Suppressor macrophage (primary cell): ENCODE data around the gene CCDC27.
"Not testable (repeated sequence)": the region's sequence is repeated elsewhere in the genome, so short reads cannot be mapped to it uniquely, and the experiment has no call there.

Source experiments
- DNase-seq, 4 experiments: peaks; one replicate each; pipeline ENCODE4 v3.0.0-alpha.2; 2020 to 2022

CCDC27 gene

DNA sequence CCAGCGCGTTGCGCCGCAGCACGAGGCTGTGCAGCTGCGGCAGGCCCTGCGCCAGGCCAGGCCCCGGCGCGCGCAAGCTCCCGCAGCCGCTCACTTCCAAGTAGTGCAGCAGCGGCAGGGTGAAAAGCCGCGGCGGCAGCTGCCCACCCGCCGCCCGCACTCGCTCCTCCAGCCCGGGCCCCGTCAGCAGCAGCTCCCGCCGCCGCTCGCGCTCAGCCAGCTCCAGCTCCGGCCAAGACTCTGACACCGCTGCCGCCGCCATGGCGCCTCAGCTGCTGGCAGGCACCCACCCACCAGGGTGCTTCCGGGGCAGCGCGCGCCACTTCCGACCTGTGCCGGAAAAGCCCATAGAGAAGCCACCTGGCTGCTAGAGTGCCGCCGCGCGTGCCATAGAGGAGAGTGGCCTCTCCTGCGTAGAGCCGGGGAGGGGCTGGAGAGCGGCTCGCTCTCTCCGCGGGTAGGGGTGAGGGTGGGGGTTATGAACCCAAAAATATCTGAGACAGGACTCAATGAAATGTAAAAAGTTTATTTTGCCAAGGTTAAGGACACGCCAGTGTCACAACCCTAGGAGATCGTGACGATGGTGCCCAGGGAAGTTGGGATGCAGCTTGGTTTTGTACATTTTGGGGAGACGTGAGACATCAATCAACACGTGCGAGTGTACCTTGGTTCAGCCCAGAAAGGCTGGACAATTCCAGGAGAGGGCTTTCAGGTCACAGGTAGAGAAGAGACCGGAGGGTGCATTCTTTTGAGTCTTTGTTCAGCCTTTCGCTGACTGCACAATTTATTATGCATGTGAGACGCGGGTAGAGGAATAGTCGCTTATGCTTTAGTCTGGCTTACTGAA, 44.2 kb downstream of the CCDC27 start, which contains the start of gene LRRC47:
Gene LRRC47, minus strand, starts transcription at position 284 of the 847 bp plus-strand sequence. Its CDS starts 22 bp downstream, at position 262.
- peak; percentile 93 to 96 (median 95) for DNase-seq

- peak in 2 of 4 experiments; percentile 46 to 48 for DNase-seq
These were observed 47.9 kb downstream of the CCDC27 start for GRCh38 chr1:3799976-3800685.

DNA sequence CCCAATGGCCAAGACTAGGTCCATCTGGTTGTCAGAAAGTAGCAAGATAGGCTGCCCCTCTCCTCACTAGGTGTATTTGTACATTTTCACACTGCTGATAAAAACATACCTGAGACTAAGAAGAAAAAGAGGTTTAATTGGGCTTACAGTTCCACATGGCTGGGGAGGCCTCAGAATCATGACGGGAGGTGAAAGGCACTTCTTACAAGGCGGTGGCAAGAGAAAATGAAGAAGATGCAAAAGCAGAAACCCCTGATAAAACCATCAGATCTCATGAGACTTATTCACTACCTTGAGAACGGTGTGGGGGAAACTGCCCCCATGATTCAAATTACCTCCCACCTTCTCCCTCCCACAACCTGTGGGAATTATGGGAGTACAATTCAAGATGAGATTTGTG, 48.5 kb downstream of the CCDC27 start:
- not testable (repeated sequence) for DNase-seq

DNA sequence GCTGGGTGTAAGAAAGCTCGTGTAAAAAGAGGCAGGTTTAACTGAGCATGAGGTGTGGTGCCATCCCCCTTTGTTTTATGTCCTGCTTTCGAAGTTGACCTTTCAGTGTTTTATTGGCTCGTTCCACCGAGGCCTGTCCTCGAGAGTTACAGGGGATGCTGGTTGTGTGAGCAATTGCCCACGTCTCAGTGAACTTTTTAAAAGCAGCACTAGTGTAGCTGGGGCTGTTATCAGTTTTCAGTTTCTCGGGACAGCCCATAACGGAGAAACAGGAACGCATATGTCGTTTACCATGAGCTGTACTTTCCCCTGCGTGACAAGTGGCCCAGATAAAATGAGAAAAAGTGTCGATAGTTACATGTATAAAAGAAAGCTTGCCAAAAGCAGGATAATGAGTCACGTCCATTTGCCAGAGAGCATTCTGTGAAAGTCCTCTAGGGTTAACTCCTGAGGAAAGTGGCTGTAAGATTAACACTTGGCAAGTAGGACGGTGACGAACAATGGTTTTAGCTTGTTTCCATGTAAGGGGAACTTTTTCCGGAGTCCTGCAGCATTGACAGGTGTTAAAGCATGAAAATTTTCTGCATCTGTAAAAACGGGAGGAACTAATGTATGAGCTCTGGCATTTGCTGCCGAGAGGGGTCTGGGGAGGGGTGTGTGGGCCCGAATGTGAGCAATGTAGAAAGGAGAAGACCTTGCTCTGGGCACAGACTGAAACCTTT, 51.8 kb downstream of the CCDC27 start:
- DNase-seq = no peak

DNA sequence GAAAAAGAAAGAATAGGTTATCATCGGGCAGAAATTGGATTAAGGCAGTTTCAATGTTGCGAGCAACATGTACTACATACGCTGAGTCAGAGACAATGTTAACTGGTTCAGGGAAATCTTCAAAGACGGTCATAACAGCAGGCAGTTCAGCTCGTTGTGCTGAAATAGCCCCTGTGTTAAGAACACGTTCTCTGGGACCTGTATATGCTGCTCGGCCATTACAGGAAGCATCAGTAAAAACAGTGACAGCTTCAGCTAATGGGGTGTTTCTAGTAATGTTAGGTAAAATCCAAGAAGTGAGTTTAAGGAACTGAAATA, 52.3 kb downstream of the CCDC27 start:
- DNase-seq = not testable (repeated sequence)

DNA sequence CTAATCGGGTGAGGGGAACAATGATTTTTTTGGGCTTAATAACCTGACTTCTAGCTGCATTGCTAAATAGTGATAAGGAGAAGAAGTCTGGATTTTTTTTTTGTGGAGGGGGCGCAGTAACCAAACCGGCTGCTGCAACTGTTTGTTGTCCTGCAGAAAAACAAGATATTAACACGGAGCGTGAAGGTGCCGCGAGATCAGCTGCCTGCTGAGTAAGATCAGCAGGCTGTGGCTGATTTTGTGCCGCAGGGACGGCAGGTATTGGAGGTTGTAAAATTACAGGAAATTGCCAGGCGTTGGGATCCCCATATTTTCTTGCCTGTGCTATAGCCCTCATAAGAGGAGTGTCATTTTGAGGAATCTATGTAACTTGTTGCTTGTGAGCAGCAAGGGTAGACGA, 52.8 kb downstream of the CCDC27 start:
- no peak for DNase-seq

- DNase-seq = no peak
These were observed 55.5 kb downstream of the CCDC27 start for GRCh38 chr1:3807769-3808168.

- DNase-seq = no peak
These were observed 57.4 kb downstream of the CCDC27 start for GRCh38 chr1:3809680-3810079.

DNA sequence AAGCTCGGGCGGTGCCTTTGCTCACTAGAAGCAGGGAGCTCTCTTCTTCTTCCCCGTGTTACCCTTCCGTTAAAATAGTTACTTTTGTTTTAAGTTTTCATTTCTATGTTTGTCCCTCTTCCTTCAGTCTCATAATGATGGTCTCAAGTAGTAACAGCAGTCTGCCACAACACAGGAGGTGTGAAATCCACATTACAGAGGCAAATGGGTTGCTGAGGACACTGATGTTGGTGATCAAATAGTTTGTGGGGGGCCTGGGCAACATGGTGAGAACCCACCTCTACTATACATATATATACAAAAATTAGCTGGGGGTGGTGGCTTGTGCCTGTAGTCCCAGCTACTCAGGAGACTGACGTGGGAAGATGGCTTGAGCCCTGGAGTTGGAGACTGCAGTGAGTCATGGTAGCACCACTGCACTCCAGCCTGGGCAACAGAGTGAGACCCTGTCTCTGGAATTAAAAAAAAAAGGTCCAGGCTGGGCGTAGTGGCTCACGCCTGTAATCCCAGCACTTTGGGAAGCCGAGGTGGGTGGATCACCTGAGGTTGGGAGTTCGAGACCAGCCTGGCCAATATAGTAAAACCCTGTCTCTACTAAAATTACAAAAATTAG, 58.0 kb downstream of the CCDC27 start:
- DNase-seq = not testable (repeated sequence)

DNA sequence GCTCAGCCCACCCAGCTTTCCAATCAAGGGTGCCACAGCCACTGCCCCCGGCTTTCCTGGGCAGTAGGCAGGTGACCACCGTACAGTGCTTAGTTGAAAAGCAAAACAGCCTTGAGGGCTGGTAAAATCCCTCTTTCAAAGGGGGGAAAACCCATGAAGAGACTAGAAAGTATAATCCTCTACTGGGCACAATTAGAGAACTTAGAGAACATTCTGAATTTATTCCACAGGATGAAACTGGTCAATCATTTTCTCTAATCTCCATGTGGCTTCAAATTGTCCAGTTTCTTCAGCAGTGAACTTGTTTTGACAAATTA, 59.3 kb downstream of the CCDC27 start:
- no peak for DNase-seq

DNA sequence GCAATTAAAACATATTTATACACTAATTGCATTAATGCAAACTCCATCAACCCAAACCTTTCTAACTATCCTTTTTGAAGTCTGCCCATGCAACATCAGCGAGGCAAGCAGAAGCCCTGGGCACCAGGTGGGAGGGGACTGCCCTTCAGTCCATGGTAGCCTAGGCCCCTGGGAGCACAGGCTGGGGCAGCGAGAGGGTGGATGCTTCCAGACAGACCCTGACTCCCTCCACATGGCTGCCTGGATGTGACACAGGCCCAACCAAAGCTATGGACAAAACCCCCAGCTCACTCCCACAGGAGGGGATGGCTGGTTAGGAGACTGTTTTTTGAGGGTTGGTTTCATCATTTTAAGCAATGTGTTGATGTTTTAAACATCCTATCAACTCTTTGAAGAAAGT, 61.8 kb downstream of the CCDC27 start:
- no peak for DNase-seq

GRCh38 chr1:3814771-3815561, 62.7 kb downstream of the CCDC27 start:
- no peak for DNase-seq

DNA sequence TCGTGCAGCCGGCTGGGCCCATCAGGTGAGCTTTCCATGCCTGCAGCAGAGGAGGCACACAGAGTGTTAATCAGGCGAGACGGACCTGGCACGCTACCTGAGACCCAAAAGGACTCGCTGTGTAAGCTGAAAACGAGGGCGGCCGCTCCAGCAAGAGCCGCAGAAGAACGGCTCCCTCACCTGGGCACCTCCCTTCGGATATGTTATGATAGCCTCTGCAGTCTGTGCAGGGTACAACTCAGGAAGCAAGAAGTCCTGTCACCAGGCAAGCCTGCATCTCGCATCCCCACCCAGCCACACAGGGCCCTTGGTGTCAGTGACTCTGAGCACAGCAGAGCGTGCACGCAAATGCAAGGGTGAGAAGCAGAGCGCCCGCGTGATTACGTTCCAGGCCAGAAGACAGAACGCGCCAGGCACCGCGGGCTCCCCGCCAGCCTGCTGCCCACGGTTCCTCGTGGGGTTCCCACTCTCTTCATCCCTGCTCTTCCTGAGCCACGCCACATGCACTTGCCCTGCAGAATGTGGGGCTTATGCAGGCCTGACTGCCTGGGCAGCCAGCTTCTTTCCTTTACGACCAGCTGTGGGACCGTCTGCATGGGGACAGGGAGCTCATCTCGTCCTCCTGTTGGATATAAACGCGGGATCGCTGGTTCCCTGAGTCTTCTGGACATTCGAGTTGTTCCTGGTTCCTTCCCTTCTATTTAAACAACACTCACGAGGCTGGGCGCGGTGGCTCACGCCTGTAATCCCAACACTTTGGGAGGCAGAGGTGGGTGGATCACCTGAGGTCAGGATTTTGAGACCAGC, 64.3 kb downstream of the CCDC27 start:
- no peak for DNase-seq

GRCh38 chr1:3817138-3817740, 65.0 kb downstream of the CCDC27 start:
- no peak for DNase-seq

DNA sequence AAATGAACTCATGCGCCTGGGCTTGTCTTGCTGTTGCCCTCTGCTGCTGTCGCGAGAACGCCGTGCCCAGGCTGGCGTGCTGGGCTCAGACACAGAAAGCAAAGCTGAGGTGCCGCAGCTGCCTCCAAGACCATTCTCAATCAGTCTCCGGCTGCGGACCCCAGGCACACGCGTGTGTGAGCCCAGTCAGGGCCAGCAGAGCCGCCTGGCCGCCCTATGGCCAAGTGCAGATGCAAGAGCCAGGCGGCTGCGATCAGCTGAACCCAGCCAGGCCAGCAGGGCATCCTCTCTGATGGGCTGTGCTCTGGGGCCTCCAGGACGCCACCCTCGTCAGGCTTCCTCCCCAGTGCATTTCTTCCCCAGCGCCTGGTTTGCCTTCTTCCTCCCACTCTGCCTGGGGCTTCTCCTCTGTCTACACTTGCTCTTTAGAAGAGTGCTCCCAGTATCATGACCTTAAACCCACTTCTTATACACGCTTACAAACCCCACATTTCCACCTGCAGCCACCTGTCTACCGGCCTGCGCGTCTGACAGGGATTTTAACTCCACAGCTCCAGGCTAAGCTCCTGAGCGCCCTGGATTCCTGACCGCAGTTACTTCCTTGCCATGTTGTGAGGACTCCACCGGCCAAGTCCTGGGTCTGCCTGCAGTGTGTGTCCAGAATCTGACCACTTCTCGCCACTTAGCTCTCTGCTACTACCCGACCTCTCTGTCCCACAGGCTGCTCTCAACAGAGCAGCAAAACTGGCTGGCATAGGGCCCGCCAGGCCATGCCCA, 65.8 kb downstream of the CCDC27 start:
- DNase-seq = no peak

DNA sequence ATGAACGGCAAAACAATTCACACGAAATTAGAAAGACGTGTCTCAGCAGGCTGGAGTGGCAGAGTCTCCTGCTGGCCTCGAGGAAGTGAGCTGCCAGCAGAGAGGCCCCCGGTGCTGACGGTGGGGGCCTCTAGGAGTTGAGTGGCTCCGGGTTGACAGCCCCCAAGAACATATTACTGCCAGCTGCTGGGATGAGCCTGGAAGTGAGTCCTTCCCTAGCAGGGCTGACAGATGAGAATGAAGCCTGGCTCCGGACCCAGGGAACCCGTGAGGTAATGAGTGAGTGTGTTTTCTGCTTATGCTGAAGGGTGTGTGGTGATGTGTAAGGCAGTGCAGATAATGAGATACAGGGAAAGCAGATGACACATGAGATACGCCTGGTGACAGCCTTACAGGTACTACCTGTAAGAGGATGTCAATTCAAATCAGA, 67.5 kb downstream of the CCDC27 start:
- DNase-seq = no peak

DNA sequence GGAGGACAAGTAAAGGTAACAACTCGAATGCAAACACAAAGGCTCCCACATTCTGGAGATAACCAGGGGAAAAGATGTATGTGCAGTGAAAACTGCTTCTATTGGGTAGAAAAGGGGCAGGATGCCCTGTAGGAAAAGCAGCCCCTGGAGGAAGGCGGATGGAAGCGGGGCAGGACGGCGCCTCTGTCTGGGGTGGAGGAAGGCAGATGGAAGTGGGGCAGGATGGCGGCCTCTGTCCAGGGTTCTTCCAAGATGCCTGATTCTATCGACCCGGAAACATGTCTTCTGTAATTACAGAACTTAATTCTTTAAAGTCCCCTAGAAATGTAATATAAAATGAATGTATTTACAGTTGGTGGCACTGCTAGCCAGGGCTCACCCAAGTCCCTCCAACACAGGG, 68.1 kb downstream of the CCDC27 start:
- no peak for DNase-seq

GRCh38 chr1:3821004-3821403, 68.8 kb downstream of the CCDC27 start:
- no peak for DNase-seq
